ENCODE data around the gene ZSWIM4.

ZSWIM4 gene

DNA sequence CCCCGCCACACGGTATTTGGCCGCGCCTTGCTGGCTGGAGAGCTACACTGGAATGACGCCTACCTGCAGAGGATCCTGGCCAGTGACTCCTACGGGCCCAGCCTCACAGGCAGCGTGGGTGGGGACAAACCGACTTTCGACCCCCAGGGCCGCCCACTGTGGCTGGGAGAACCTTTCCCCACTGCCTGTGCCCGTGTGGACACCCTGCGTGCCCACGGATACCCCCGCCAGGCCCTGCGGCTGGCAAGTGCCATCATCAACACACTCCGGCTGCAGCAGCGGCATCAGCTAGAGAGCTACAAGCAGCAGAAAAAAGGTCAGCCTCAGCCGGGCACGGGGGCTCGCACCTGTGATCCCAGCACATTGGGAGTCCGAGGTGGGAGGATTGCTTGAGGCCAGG is 19.3 kb downstream of the ZSWIM4 start:
- DNase-seq: no peak

DNA sequence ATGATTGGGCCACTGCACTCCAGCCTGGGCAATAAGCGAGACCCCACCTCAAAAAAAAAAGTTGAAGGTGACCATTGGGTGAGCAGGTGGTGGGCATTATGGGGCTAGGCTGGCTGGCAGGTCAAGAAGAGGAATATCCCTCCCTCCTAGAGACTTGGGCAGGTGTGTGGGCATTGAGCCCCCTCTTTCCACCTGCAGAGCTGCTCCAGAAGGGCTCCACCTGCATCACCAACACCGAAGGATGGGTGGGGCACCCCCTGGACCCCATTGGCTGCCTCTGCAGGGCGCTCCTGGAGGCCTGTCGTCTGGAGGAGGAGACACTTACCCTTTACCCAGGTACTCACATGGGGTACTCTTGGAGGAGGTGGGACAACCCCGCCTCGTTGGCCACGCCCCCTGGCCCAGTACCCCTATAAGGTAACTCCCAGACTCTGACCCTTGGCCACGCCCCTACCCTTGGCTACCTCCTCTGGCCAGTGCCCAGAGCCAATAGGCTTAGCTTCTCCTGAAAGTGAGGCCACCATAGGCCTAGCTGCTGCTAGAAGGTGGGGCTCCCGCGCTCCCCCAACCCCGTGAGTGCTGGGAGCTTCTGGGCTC is 21.9 kb downstream of the ZSWIM4 start:
- no peak for DNase-seq

DNA sequence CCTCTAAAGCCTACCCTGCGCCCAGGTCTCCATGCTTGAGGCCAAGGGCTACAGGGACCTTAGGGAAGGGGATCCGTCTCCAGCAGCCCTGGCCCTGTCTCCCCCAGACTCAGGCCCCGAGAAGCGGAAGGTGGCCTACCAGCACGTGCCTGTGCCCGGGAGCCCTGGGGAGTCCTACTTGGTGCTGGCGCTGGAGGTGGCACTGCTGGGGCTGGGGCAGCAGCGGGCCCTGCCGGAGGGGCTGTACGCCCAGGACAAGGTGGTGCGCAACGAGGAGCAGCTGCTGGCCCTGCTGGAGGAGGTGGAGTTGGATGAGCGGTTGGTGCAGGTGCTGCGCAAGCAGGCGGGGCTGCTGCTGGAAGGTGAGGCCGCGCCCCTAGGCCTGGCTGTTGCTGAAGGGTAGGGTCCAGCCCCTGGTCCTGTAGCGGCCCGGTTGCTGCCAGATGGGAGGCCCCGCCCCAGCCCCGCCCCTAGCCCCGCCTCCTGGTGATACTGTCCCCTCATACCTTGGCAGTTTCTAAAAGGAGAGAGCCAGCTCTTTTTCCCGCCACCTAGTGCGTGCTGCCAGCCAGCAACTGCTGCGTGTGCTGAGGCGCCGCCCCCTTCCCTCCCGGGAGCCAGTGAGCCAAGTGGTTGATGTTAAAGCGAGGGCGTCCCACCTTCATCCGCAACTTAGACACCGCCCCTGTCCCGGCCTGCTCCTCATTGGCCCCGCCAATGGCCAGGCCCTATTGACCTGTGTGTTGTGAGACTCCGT is 22.6 kb downstream of the ZSWIM4 start:
- DNase-seq: no peak

DNA sequence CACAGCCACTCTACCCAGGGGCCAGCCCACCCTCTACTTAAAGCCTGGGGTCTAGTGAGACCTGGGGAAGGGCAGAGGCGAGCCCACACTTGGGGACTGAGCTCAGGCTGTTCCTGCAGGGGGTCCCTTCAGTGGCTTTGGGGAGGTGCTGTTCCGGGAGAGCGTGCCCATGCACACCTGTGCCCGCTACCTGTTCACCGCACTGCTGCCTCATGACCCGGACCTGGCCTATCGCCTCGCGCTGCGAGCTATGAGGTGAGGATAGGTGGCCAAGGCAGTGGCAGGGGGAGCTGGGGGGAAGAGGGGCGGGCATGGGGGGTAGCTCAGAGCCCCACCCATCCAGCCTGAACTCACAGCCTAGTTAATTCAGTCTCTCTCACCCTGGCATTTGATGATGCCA is 24.0 kb downstream of the ZSWIM4 start:
- no peak for DNase-seq

DNA sequence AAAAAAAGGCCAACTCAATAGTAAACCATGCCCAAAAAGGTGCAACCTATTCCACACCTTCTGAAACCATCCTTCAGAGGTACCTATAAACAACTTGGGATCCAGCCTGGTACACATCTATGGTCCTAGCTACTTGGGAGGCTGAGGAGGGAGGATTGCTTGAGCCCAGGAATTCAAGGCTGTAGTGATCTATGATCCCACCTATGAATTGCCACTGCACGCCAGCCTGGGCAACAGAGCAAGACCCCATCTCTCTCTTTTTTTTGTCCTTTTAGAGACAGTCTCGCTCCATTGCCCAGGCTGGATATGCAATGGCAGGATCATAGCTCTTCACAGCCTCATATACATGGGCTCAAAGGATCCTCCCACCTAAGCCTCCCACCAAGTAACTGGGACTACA is 26.0 kb downstream of the ZSWIM4 start:
- DNase-seq: no peak

DNA sequence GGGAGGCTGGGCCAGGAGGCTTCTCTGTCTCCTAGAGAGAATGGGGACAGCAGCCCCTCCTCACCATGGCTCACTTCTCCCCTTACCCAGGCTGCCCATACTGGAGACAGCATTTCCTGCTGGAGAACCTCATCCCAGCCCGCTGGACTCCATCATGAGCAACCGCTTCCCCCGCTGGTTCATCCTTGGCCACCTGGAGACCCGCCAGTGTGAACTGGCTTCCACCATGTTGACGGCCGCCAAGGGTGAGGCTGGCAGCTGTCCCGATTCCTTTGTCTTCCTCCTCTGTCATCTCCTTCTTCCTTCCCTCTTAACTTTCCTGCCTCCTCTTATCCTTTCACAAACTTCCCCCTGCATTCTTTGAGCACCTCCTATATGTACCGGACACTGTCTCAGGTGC is 28.0 kb downstream of the ZSWIM4 start:
- DNase-seq: no peak

DNA sequence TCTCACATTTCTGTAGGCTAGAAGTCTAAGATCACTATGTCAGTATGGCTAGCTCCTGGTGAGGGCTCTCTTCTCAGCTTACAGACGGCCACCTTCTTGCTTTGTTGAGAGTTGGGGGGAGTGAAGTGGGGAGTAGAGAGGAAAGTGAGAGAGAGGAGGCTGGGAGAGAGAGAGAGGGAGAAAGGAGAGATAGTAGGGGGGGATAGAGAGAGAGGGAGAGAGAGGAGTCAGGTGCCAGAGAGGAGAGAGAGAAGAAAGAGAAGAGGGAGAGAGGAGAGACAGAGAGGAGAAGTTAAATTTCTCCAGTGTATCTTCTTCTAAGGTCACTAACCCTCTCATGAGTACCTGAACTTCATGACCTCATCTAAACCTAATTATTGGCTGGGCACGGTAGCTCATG is 28.7 kb downstream of the ZSWIM4 start:
- DNase-seq: no peak

DNA sequence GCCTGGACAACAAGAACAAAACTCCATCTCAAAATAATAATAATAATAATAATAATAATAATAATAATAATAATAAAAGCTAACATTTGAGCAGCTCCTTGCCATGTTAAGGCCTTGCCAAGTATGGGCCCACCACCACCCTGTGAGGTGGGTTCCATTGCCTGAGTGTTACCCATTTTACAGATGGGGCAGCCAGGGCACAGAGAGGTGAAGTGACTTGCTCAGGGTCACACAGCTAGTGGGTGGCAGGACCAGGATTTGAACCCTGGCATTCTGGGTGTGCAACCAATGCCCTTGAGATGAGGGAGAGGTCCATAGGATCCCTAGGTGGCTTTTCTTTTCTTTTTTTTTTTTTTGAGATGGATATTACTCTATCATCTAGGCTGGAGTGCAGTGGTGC is 29.5 kb downstream of the ZSWIM4 start:
- no peak for DNase-seq

DNA sequence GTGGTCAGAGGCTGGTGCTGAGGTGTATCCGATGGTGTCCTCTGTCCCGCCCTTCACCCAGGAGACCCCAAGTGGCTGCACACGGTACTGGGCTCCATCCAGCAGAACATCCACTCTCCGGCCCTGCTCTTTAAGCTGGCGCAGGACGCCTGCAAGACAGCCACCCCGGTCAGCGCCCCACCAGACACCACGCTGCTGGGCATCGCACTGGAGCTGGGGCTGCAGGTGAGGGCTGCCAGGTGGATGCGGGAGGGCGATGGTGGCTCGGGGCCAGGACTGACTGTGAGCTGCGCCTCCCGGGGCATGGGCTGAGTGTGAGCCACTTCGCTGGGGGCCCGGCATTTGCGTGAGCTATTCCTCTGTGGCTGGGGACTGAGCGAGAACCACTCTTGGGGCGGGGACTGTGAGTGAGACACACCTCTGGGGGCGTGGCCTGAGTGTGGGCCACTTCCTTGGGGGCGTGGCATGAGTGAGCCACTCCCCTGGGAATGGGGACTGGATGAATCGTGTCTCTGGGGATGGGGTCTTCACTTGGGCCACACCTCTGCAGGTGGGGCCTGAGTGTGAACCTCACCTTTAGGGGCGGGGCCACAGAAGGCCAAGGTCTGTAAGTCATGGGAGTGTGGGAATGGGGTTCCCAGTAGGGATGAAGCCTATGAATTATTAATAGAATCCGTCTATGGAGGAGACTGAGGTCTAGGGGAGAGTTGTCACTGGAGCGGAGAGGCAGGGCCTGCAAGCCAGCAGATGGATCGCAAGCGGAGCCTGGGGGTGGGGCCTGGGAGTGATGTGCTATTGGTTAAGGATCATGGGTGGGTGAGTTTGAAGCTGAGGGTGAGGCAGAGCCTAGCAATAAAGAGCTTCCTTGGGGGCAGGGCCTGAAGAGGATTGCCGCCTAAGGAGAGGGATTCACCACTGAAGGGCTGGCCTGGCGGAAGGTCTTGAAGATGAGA is 30.5 kb downstream of the ZSWIM4 start:
- DNase-seq: no peak

DNA sequence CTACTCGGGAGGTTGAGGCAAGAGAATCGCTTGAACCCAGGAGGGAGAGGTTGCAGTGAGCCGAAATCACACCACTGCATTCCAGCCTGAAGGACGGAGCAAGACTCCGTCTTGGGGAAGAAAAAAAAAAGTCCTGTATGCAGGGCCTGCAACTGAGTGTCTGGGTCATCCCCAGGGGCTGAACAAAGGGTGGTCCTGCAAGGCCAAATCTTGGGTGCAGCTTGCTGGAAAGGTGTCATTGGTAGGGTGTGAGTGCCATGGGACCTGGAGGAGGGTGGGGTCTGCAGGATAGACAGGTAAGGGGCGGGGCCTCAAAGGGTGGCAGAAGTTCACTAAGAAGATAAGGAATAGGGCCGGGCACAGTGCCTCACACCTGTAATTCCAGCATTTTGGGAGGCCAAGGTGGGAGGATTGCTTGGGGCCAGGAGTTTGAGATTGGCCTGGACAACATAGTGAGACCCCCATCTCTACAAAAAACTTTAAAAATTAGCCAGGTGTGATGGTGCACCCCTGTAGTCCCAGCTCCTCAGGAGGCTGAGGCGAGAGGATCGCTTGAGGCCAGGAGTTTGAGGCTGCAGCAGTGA is 31.5 kb downstream of the ZSWIM4 start:
- no peak for DNase-seq

DNA sequence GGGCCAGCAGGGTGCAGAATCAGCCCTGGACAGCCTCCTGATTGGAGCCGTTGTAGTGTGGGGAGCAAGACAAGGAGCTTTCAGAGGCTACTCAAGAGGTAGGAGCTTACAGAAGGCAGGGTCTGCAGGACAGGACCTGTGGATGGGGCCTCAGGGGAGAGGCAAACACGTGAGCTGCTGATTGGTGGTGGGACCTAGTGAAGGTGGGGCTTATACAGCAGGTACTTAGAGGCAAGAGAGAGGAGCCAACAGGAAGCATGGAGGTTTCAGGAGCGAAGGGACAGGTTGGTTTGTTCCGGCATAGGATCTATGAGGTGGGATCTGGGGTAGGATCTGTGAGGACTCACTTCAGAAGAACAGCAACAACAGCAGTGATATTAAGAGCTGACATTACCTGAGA is 32.4 kb downstream of the ZSWIM4 start:
- DNase-seq: no peak

DNA sequence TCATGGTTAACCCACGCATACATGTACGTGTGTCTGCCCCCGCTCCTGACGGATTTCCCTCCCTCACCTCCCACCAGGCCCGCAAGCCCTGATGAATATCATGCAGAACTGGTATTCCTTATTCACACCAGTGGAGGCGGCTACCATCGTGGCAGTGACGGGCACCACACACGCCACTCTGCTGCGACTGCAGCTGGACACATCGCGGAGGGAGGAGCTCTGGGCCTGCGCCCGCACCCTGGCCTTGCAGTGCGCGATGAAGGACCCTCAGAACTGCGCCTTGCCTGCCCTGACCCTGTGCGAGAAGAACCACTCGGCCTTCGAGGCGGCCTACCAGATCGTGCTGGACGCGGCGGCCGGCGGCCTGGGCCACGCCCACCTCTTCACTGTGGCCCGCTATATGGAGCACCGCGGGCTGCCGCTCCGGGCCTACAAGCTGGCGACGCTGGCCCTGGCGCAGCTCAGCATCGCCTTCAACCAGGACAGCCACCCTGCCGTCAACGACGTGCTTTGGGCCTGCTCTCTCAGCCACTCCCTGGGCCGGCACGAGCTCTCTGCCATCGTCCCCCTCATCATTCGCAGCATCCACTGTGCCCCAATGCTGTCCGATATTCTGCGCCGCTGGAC is 35.0 kb downstream of the ZSWIM4 start:
- DNase-seq: no peak

DNA sequence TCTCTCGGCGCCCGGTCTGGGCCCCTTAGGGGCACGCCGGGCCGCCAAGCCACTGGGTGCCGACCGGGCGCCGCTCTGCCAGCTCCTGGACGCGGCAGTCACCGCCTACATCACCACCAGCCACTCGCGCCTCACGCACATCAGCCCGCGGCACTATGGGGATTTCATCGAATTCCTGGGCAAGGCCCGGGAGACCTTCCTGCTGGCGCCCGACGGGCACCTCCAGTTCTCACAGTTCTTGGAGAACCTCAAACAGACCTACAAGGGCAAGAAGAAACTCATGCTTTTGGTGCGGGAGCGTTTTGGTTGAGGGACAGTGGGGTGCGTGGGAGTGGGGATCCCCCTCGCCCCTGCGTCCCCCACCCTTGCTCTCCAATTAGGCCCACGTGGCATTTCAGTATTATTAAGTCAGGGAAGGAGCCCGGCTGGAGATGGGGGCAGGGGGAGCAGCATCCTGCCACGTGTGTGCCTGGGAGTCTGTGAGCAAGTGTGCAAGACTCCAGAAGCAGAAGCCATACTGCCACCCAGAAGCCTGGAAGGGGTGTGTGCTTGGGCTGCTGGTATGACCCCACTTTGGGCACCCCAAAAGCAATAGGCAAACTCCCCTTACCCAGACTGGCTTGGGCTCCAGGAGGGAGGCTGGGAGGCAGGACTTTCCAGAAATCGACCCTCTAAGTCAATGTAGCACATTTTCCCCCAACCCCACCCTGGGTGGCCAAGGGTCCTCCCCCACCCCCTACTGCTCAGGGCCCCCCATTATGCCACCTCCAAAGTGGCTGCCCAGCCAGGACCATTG is 35.7 kb downstream of the ZSWIM4 start:
- DNase-seq: no peak

DNA sequence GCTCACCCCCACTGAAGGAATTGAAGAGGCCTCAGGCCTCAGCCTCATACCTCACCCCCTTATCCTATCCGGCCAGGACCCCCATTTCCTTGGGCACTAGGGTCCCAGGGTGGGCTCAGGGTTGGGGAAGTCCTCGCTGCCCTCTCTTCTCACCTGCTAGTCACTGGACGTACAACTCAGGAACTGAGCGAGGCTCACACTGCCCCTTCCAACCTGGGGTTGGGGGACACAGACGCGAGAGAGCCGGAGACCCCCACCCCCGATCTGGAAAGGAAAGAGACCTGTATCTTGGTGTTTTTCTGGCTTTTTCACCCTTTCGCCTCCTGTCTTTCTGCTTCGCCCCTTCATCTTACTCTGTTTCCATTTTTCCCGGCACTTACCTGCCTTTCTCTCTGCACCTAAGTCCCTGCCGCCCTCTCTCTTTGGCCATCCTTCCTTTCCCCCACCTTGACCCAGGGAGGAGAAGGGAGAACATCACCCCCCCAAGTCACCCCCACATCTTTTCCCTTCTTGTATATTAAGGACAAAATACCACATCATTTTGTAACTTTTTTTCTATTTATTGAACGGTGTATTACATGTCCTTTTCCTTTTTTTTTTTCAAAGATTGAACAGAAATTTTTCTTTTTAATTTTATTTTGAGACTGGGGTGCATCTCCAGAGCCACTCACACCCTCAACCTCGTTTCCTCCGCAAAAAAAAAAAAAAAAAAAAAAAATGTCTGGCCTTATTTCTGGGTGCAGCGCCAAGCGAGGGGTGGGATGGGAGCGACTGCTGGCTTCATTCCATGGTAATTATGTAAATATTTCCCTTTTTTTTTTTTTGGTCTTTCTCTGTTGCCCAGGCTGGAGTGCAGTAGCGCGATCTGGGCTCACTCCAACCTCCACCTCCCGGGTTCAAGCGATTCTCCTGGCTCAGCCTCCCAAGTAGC is 36.6 kb downstream of the ZSWIM4 start:
- no peak for DNase-seq

DNA sequence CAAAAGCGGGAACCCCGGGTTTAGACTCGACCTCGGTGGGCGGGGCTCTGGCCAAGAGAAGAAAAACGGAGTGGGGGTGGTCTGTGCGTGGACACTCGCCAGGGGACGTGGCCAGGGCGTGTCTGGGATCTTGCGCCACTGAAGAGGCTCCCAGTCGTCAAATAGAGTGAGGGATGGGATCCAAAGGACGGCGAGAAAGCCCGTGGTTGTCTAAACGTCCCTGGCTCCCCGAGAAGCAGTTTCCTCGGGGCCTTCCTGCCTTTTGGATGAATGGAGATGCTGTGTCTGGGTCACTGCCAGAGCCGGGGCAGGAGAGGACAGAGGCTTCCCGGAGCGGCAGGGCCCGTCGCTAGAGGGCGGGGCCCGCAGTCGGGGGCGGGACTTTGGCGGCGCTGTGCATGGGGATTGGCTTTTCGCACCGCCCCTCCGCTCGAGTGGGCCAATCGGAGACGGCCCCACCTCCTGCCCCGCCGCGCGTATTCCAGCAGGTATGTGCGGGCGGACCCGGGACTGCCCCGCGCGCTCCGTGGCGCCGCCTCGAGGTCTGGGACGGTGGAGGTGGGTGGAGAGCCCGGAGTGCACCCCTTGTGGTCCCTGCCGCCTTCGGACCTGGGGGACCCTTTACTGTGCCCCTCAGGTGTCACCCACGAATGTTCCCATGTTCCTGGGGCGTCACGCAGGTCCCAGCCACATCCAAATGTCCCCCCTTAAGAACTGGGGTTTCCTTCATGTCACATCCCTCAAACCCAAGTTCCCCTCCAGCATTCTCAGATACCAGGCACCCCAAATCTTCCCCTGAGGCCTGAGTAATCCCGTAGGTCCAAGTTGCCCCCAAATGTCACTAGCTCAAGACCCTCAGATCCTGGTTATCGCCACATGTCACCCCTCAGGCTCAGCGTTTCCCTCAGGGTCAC is 38.3 kb downstream of the ZSWIM4 start:
- no peak for DNase-seq

DNA sequence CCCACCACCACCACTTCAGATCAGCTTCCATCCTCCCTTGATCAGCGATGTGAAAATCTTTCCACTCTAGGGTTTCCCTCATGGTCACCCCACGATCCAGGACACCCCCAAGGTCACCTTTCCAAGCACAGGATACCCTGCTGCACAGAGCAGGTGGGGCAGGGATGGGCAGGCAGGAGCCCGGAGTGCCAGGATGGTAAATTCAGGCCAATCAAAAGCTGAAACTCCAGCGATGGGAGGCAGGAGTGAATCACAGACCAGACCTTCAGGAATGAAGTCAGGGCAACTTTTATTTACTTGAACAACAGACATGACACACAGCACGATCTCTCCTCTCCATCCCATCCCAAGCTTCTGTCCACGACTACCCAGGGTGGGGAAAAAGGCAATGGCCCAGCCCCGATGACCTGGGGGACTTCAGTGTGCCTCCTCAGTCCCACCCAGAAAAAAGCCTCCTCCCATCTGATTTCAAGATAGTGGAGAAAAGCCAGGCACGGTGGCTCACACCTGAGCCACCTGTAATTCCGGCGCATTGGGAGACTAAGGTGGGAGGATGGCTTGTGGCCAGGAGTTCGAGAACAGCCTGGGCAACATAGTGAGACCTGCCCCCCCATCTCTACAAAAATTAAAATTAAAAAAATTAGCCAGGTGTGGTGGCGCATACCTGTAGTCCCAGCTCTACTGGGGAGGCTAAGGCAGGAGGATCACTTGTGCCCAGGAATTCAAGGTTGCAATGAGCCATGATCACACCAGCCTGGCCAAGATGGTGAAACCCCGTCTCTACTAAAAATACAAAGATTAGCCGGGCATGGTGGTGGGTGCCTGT is 39.2 kb downstream of the ZSWIM4 start:
- no peak for DNase-seq

DNA sequence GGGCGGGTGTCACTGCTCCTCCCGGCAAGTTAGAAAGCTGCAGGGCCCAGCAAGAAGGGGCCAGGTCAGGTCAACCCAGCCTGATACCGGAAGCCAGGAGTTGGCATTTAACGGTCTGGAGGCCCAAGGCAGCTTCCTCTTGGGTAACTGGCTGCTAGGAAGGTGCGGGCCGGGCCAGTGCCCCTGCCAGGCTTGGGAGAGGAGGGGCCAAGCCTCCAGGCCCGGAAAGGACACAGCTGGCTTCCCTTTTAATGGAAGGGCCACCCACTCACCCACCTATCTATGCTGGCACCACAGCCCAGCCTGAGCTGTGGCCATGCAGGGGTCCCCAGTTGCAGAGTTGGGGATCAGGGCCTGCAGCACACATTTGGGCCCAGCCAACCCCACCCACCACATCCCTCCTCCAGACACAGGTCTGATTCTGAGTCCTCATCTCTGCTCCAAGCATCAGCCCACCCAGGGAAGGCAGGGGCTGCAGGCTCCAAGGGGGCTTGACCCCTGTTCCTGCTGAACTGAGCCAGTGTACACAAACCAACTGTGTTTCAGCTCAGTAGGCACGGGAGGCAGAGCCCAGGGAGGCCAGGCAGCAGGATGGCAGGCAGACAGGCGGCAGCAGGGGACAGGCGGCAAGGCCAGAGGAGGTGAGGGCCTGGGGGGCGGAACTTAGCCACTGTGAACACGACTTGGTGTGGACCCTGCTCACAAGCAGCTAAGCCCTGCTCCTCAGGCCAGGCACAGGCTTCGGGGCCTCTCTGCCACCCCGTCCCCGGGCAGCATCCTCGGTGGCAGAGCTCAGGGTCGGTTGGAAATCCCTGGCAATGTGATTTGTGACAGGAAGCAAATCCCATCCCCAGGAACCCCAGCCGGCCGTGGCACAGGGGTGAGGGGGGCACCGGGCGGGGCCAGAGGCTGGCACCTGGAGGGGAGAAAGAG is 40.8 kb downstream of the ZSWIM4 start:
- DNase-seq: no peak
